ENCODE measurements around the gene LILRB1.

DNA sequence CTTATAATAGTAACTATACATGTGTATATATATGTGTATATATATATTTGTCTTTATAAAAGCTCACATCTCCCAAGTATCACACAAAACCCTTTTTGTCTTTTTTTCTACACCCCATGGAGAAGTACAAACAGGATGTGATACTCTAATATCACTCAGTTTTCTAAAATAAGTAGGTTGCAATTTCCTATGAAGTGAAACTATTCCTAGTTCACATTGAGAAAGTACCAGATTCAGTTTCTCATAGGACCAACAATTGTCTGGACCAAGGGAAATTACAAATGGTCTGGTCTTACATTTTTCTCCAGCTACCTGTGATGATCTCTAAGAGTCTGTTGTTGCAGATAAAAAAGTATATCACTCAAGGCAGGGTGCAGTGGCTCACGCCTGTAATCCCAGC is 17.9 kb upstream of the LILRB1 start:
- TF ChIP-seq, protein P1, sequence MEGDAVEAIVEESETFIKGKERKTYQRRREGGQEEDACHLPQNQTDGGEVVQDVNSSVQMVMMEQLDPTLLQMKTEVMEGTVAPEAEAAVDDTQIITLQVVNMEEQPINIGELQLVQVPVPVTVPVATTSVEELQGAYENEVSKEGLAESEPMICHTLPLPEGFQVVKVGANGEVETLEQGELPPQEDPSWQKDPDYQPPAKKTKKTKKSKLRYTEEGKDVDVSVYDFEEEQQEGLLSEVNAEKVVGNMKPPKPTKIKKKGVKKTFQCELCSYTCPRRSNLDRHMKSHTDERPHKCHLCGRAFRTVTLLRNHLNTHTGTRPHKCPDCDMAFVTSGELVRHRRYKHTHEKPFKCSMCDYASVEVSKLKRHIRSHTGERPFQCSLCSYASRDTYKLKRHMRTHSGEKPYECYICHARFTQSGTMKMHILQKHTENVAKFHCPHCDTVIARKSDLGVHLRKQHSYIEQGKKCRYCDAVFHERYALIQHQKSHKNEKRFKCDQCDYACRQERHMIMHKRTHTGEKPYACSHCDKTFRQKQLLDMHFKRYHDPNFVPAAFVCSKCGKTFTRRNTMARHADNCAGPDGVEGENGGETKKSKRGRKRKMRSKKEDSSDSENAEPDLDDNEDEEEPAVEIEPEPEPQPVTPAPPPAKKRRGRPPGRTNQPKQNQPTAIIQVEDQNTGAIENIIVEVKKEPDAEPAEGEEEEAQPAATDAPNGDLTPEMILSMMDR (IDR thresholded peaks at IDR 0.05), result no peak
- TF ChIP-seq POLR2AphosphoS5 (IDR thresholded peaks at IDR 0.05; ENCODE audit: insufficient read depth in 1 of 2, low read depth in 1 of 2), result no peak
- no peak for TF ChIP-seq POLR2A (IDR thresholded peaks at IDR 0.05)

All from vagina (tissue), 2 donors.